BLaER1 treated with 17β-estradiol and CSF1 and Interleukin-3, amounts not matched to agents 10 nM and 100 nM (cell line): ENCODE results near the gene DYNLT1.

ENCODE experiments used
- H3K27ac ChIP-seq, 11 experiments: shearing (Covaris generic); formaldehyde crosslinking; 2 replicates each; pipeline ENCODE4 v1.8.1; 2022
- H3K27me3 ChIP-seq, 11 experiments: shearing (Covaris generic); formaldehyde crosslinking; 2 replicates each; pipeline ENCODE4 v1.8.1; 2022
- H3K36me3 ChIP-seq, 11 experiments: shearing (Covaris generic); formaldehyde crosslinking; 2 replicates each; pipeline ENCODE4 v1.8.1; 2022
- H3K4me1 ChIP-seq, 10 experiments: shearing (Covaris generic); formaldehyde crosslinking; 2 replicates each; pipeline ENCODE4 v1.8.1; 2022
- H3K4me2 ChIP-seq, 11 experiments: shearing (Covaris generic); formaldehyde crosslinking; 2 replicates each; pipeline ENCODE4 v1.8.1; 2022
- H3K4me3 ChIP-seq, 10 experiments: shearing (Covaris generic); formaldehyde crosslinking; 2 replicates each; pipeline ENCODE4 v1.8.1; 2022
- H3K9ac ChIP-seq, 11 experiments: shearing (Covaris generic); formaldehyde crosslinking; 2 replicates each; pipeline ENCODE4 v1.8.1; 2022
- H3K9me3 ChIP-seq, 11 experiments: shearing (Covaris generic); formaldehyde crosslinking; replicated peaks in 1 of 11; 2 replicates each; pipeline ENCODE4 v1.8.1; 2022
- H4K20me1 ChIP-seq, 11 experiments: shearing (Covaris generic); formaldehyde crosslinking; 2 replicates each; pipeline ENCODE4 v1.8.1; 2022
- Cebpa-rat ChIP-seq, 11 experiments: shearing (Covaris generic); IDR thresholded peaks; 2 replicates each; pipeline ENCODE4 v1.8.1; 2022

Gene DYNLT1

GRCh38 chr6:158649289-158650143 is 5.0 kb upstream of the DYNLT1 start, which contains the start of gene SYTL3:
Gene SYTL3 (plus strand): TSS chr6:158650054. CDS start chr6:158663269, 13,215 bp downstream.
- no peaks in the 10 kb centered on the region for H3K9me3 ChIP-seq
- H3K4me1 ChIP-seq: peaks cover 49 to 78% (median 56%) of the 10 kb centered on the region in 10 experiments
- H3K4me2 ChIP-seq: peak within 1 kb of the TSS; percentile 79 to 92 (median 87)
- peak within 1 kb of the TSS; percentile 21 to 76 (median 55); a peak in 20 of 22 replicates for H3K27ac ChIP-seq
- H3K9ac ChIP-seq: peak within 1 kb of the TSS in 9 of 11 experiments; percentile 5 to 71 (median 39); a peak in 11 of 22 replicates
- peak within 1 kb of the TSS in 8 of 10 experiments; percentile 5 to 43 (median 24); a peak in 10 of 20 replicates for H3K4me3 ChIP-seq
- peaks cover 0 to 11% (median 0%) of the 10 kb centered on the region in 11 experiments; a peak in 2 of 22 replicates for H4K20me1 ChIP-seq
- peaks cover 0 to 44% (median 13%) of the 10 kb centered on the region in 11 experiments; a peak in 11 of 22 replicates for H3K27me3 ChIP-seq
- no peaks in the 10 kb centered on the region for H3K36me3 ChIP-seq
- no peak; a peak in 1 of 22 replicates for TF ChIP-seq Cebpa-rat (IDR thresholded peaks at IDR 0.05)

GRCh38 chr6:158648682-158649131 is 4.2 kb upstream of the DYNLT1 start:
- H3K36me3 ChIP-seq: no peaks in the 10 kb centered on the region
- no peaks in the 10 kb centered on the region for H3K9me3 ChIP-seq
- peaks cover 0 to 41% (median 13%) of the 10 kb centered on the region in 11 experiments; a peak in 11 of 22 replicates for H3K27me3 ChIP-seq
- TF ChIP-seq Cebpa-rat (IDR thresholded peaks at IDR 0.05): no peak
- H3K4me2 ChIP-seq: peak overlapping the region; percentile 79 to 92 (median 87)
- no peak overlapping the region for H3K4me3 ChIP-seq
- H3K4me1 ChIP-seq: peaks cover 42 to 70% (median 48%) of the 10 kb centered on the region in 10 experiments
- H4K20me1 ChIP-seq: peaks cover 0 to 12% (median 0%) of the 10 kb centered on the region in 11 experiments; a peak in 6 of 22 replicates
- peak overlapping the region in 4 of 11 experiments; percentile 43 to 76 (median 72); a peak in 5 of 22 replicates for H3K27ac ChIP-seq
- H3K9ac ChIP-seq: peak overlapping the region in 2 of 11 experiments; percentile 56 to 71; a peak in 2 of 22 replicates

- Histone ChIP-seq H3K9ac (no peak overlapping the region), H4K20me1 (peaks cover 5 to 20% (median 6%) of the 10 kb centered on the region in 11 experiments; a peak in 16 of 22 replicates), H3K9me3 (no peaks in the 10 kb centered on the region), H3K27me3 (peaks cover 0 to 32% (median 9%) of the 10 kb centered on the region in 11 experiments; a peak in 10 of 22 replicates), H3K4me1 (peaks cover 44 to 68% (median 46%) of the 10 kb centered on the region in 10 experiments), H3K27ac (no peak overlapping the region), H3K4me3 (no peak overlapping the region), H3K4me2 (no peak overlapping the region), H3K36me3 (peaks cover 0 to 6% (median under 1%) of the 10 kb centered on the region in 11 experiments; a peak in 7 of 22 replicates)
- no peak for TF ChIP-seq Cebpa-rat (IDR thresholded peaks at IDR 0.05)
Measured at GRCh38 chr6:158647501-158647900, 3.0 kb upstream of the DYNLT1 start.

GRCh38 chr6:158646023-158646910 is 1.7 kb upstream of the DYNLT1 start:
- Histone ChIP-seq H4K20me1 (peaks cover 13 to 31% (median 19%) of the 10 kb centered on the region in 11 experiments; a peak in 18 of 22 replicates), H3K4me2 (peak overlapping the region in 4 of 11 experiments; percentile 13 to 94 (median 84); a peak in 7 of 22 replicates), H3K9ac (no peak overlapping the region), H3K4me3 (peak overlapping the region in 1 of 10 experiments; percentile 95; a peak in 1 of 20 replicates), H3K27ac (no peak overlapping the region), H3K9me3 (no peaks in the 10 kb centered on the region), H3K36me3 (peaks cover 0 to 16% (median 12%) of the 10 kb centered on the region in 11 experiments; a peak in 15 of 22 replicates), H3K27me3 (peaks cover 0 to 31% (median 9%) of the 10 kb centered on the region in 11 experiments; a peak in 10 of 22 replicates), H3K4me1 (peaks cover 49 to 74% (median 53%) of the 10 kb centered on the region in 10 experiments)
- no peak for TF ChIP-seq Cebpa-rat (IDR thresholded peaks at IDR 0.05)

DNA sequence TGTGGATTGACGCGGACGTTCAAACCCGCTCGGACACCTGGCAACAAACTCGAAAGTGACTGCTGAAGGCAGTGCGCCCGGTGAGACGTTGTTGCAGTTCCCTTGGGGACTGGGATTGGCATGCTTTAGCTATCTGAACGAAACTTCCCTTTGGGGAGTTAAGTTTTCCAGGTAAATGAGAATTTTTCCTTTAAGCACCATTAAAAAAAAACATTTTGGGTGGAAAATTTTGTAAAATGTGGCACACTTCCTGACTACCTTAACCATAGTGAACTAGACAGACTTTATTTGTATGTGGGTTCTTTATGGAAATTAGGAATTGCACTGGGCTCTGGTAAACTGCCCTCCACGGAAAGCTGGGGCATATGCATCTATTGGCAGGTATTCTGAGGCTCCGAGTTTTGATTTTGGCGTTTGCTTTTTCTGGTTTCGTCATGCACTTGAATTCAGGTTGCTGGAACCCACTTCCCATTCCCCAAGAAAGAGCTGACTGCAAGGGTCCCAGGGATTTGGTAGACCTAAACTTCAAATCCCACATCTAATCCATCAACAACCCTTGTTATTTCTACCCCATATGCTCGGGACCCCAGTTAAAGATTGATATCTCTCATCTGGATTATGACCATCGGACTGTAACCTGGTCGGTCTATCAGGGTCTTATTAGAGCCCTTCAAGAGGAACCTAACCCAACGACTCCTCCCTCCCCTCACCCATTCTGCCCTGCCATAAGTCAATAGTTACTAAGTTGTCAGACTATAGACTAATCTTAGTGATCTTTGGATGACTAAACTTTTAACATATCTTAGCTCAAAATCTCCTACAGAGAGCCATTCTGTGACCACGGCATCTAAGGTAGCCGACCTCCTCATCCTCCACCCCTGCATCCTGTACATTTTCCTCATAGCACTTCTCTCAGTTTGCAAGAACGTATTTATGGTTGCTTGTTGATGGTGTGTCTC is 800 bp upstream of the DYNLT1 start:
- TF ChIP-seq Cebpa-rat (IDR thresholded peaks at IDR 0.05): no peak
- Histone ChIP-seq H3K4me3 (peak overlapping the region; percentile 84 to 99 (median 93)), H3K9ac (peak overlapping the region; percentile 88 to 99 (median 96)), H4K20me1 (peaks cover 18 to 37% (median 28%) of the 10 kb centered on the region in 11 experiments; a peak in 21 of 22 replicates), H3K27ac (peak overlapping the region; percentile 91 to 98 (median 96); a peak in 19 of 22 replicates), H3K4me1 (peaks cover 43 to 75% (median 52%) of the 10 kb centered on the region in 10 experiments), H3K36me3 (peaks cover 3 to 26% (median 18%) of the 10 kb centered on the region in 11 experiments; a peak in 19 of 22 replicates), H3K9me3 (no peaks in the 10 kb centered on the region), H3K4me2 (peak overlapping the region; percentile 81 to 96 (median 89)), H3K27me3 (peaks cover 0 to 31% (median 9%) of the 10 kb centered on the region in 11 experiments; a peak in 10 of 22 replicates)

- Histone ChIP-seq H3K27ac (peak overlapping the region; percentile 91 to 98 (median 96)), H3K9me3 (no peaks in the 10 kb centered on the region), H3K4me1 (peaks cover 28 to 75% (median 40%) of the 10 kb centered on the region in 10 experiments), H3K27me3 (peaks cover 0 to 30% (median 8%) of the 10 kb centered on the region in 11 experiments; a peak in 10 of 22 replicates), H4K20me1 (peaks cover 33 to 52% (median 42%) of the 10 kb centered on the region in 11 experiments), H3K4me2 (peak overlapping the region; percentile 84 to 96 (median 89)), H3K9ac (peak overlapping the region; percentile 88 to 99 (median 96)), H3K36me3 (peaks cover 12 to 41% (median 33%) of the 10 kb centered on the region in 11 experiments; a peak in 20 of 22 replicates), H3K4me3 (peak overlapping the region; percentile 84 to 99 (median 93))
- TF ChIP-seq Cebpa-rat (IDR thresholded peaks at IDR 0.05): no peak
Measured at GRCh38 chr6:158643836-158644230, 710 bp downstream of the DYNLT1 start.

- Histone ChIP-seq H3K9me3 (no peaks in the 10 kb centered on the region), H3K27me3 (peaks cover 0 to 21% (median 5%) of the 10 kb centered on the region in 11 experiments; a peak in 7 of 22 replicates), H3K4me1 (peaks cover 24 to 75% (median 35%) of the 10 kb centered on the region in 10 experiments), H3K4me2 (peak overlapping the region; percentile 84 to 96 (median 89); a peak in 21 of 22 replicates), H3K27ac (peak overlapping the region in 6 of 11 experiments; percentile 91 to 98 (median 96); a peak in 7 of 22 replicates), H3K4me3 (peak overlapping the region in 6 of 10 experiments; percentile 84 to 99 (median 94); a peak in 8 of 20 replicates), H3K36me3 (peaks cover 18 to 58% (median 45%) of the 10 kb centered on the region in 11 experiments), H3K9ac (peak overlapping the region in 6 of 11 experiments; percentile 24 to 99 (median 96); a peak in 6 of 22 replicates), H4K20me1 (peaks cover 42 to 69% (median 58%) of the 10 kb centered on the region in 11 experiments)
- no peak for TF ChIP-seq Cebpa-rat (IDR thresholded peaks at IDR 0.05)
Measured at GRCh38 chr6:158642097-158642601, 2.4 kb downstream of the DYNLT1 start.
